Panc1 (cell line): ENCODE data around the gene ASTN2. TPM values are rescaled to one million over a fixed set of nuclear protein-coding genes. Genes with fewer than 3 reads are reported as not detected.

ENCODE experiments used
- ATAC-seq: fragments of 200-7000 bp; cut with Tn5 transposase; 2 replicates; pipeline ENCODE4 v1.9.1; 2020; ENCODE audit warnings: mild to moderate bottlenecking, moderate library complexity
- BruUV-seq: library from RNA; stranded (reverse); fragments of 400-500 nt; replicated peaks from 2 replicates; lab custom pipeline; 2021; lab: Mats Ljungman, UMichigan
- CTCF ChIA-PET: fragments of 300-600 bp; sonication (Branson Sonifier 250); formaldehyde crosslinking; loops from one replicate; lab custom pipeline; 2022; ENCODE audit warnings: antibody characterized with exemption; lab: Charles Lee
- POLR2A ChIA-PET: fragments of 300-600 bp; sonication (Branson Sonifier 250); formaldehyde crosslinking; loops from one replicate; lab custom pipeline; 2022; ENCODE audit warnings: antibody characterized with exemption; lab: Charles Lee
- DNase-seq: peaks from one replicate; pipeline ENCODE4 v3.0.0-alpha.2; 2010; ENCODE audit warnings: low read depth, low spot score
- H3K27ac ChIP-seq: 2 replicates; pipeline ENCODE4 v1.5.1; 2011; ENCODE audit warnings: mild to moderate bottlenecking, low read length, inconsistent platforms
- H3K27me3 ChIP-seq: fragments of 200-500 bp; sonication (Bioruptor generic); 2 replicates; pipeline ENCODE4 v1.6.0; 2014; ENCODE audit warnings: low read length, inconsistent platforms; ENCODE audit not compliant: control insufficient read depth, insufficient read depth
- H3K36me3 ChIP-seq: fragments of 200-500 bp; sonication (Bioruptor generic); 2 replicates; pipeline ENCODE4 v1.5.1; 2014; ENCODE audit warnings: inconsistent platforms, mild to moderate bottlenecking, low read length, moderate library complexity; ENCODE audit not compliant: control insufficient read depth, insufficient read depth
- H3K4me1 ChIP-seq: 2 replicates; pipeline ENCODE4 v1.5.1; 2011; ENCODE audit warnings: inconsistent platforms, mild to moderate bottlenecking, low read length, moderate library complexity; ENCODE audit not compliant: control insufficient read depth, insufficient read depth
- H3K4me3 ChIP-seq, 2 experiments: 2 replicates each; pipeline ENCODE4 v1.5.1; 2011 to 2012; ENCODE audit warnings: low read depth in 2 of 2, low read length in 2 of 2, mild to moderate bottlenecking in 2 of 2, inconsistent platforms in 1 of 2, moderate library complexity in 1 of 2
- H3K9me3 ChIP-seq: fragments of 200-500 bp; sonication (Bioruptor generic); 2 replicates; pipeline ENCODE4 v1.5.1; 2014; ENCODE audit warnings: low read depth, mild to moderate bottlenecking, inconsistent platforms, low read length, moderate library complexity; ENCODE audit not compliant: control insufficient read depth, insufficient read depth
- POLR2AphosphoS5 ChIP-seq: IDR thresholded peaks from 2 replicates; pipeline ENCODE4 v1.6.1; 2012; ENCODE audit warnings: mild to moderate bottlenecking, low read depth, low read length, moderate library complexity
- SIN3A ChIP-seq: IDR thresholded peaks from 2 replicates; pipeline ENCODE4 v1.6.1; 2012; ENCODE audit warnings: low read depth, mild to moderate bottlenecking, low read length, moderate library complexity, borderline replicate concordance; ENCODE audit not compliant: insufficient read depth
- TCF7L2 ChIP-seq: IDR thresholded peaks from 2 replicates; pipeline ENCODE4 v1.6.1; 2011; ENCODE audit warnings: mild to moderate bottlenecking, low read depth, low read length, inconsistent platforms
- in situ Hi-C: cut with HindIII; loops from 2 replicates; pipeline ENCODE4 v1.10.0; 2016; ENCODE audit warnings: low sequenced_read_pairs, low pct_unique_long_range_greater_than_20kb
- intact Hi-C: fragments of 100-400 bp; cut with micrococcal nuclease; formaldehyde crosslinking; loops from one replicate; pipeline ENCODE4 v1.10.0; 2022; ENCODE audit not compliant: unreplicated experiment
- total RNA-seq: library from RNA; stranded (reverse); gene quantifications from one replicate; pipeline ENCODE4 v1.2.1, GENCODE V29; 2021; ENCODE audit not compliant: unreplicated experiment
- TF ChIP-seq, protein P1 (sequence below), 2 experiments: IDR thresholded peaks; 2 replicates each; pipeline ENCODE4 v1.6.1; 2011 to 2012; ENCODE audit warnings: low read depth in 2 of 2, control low read depth in 1 of 2, low read length in 1 of 2, mild to moderate bottlenecking in 1 of 2, moderate library complexity in 1 of 2; ENCODE audit not compliant: insufficient read depth in 1 of 2
- TF ChIP-seq, protein P2 (sequence below): fragments of 450-650 bp; IDR thresholded peaks from 2 replicates; pipeline ENCODE4 v1.5.1; 2017; ENCODE audit warnings: mild to moderate bottlenecking

ASTN2 gene
- total RNA-seq, 1 experiment from 2014 or later, result 3.9 TPM

DNA sequence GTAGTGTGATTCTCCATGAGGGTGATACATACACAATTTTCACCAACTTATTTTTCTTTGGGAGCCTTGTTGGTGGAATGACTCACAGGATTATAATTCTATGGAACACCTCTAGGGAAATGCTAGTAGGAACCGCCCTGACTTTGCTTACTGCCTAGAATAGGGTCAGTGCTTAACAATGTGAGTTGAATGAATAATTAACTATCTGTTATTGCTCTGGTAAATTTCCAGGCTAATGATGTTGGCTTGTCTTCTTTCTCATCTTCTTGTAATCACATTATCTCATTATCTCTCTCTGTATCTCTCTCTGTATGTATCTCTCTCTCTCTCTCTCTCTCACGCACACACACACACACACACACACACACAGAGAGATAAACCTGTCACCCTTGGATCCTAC, 436.7 kb downstream of the ASTN2 start:
- POLR2A ChIA-PET, result no interaction called here
- Histone ChIP-seq H3K36me3 (no peaks in the 10 kb centered on the region), H3K9me3 (no peaks in the 10 kb centered on the region), H3K4me3 (no peak overlapping the region), H3K27ac (no peak overlapping the region), H3K27me3 (no peaks in the 10 kb centered on the region), H3K4me1 (no peaks in the 10 kb centered on the region)
- BruUV-seq, result no TSS peak
- TF ChIP-seq, protein P1, sequence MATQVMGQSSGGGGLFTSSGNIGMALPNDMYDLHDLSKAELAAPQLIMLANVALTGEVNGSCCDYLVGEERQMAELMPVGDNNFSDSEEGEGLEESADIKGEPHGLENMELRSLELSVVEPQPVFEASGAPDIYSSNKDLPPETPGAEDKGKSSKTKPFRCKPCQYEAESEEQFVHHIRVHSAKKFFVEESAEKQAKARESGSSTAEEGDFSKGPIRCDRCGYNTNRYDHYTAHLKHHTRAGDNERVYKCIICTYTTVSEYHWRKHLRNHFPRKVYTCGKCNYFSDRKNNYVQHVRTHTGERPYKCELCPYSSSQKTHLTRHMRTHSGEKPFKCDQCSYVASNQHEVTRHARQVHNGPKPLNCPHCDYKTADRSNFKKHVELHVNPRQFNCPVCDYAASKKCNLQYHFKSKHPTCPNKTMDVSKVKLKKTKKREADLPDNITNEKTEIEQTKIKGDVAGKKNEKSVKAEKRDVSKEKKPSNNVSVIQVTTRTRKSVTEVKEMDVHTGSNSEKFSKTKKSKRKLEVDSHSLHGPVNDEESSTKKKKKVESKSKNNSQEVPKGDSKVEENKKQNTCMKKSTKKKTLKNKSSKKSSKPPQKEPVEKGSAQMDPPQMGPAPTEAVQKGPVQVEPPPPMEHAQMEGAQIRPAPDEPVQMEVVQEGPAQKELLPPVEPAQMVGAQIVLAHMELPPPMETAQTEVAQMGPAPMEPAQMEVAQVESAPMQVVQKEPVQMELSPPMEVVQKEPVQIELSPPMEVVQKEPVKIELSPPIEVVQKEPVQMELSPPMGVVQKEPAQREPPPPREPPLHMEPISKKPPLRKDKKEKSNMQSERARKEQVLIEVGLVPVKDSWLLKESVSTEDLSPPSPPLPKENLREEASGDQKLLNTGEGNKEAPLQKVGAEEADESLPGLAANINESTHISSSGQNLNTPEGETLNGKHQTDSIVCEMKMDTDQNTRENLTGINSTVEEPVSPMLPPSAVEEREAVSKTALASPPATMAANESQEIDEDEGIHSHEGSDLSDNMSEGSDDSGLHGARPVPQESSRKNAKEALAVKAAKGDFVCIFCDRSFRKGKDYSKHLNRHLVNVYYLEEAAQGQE (IDR thresholded peaks at IDR 0.05; ENCODE audit: insufficient read depth in 1 of 2, low read depth in 2 of 2, low read length in 1 of 2), result no peak
- no peak for TF ChIP-seq TCF7L2
- TF ChIP-seq POLR2AphosphoS5, result no peak
- TF ChIP-seq SIN3A, result no peak
- TF ChIP-seq, protein P2, sequence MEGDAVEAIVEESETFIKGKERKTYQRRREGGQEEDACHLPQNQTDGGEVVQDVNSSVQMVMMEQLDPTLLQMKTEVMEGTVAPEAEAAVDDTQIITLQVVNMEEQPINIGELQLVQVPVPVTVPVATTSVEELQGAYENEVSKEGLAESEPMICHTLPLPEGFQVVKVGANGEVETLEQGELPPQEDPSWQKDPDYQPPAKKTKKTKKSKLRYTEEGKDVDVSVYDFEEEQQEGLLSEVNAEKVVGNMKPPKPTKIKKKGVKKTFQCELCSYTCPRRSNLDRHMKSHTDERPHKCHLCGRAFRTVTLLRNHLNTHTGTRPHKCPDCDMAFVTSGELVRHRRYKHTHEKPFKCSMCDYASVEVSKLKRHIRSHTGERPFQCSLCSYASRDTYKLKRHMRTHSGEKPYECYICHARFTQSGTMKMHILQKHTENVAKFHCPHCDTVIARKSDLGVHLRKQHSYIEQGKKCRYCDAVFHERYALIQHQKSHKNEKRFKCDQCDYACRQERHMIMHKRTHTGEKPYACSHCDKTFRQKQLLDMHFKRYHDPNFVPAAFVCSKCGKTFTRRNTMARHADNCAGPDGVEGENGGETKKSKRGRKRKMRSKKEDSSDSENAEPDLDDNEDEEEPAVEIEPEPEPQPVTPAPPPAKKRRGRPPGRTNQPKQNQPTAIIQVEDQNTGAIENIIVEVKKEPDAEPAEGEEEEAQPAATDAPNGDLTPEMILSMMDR, result no peak
- intact Hi-C loops (no loop called here), in situ Hi-C loops (no loop called here)
- DNase-seq, result no peak
- CTCF ChIA-PET, result interaction anchor here (0.7 kb wide), 1 partner anchor 485 kb away, joined by 6 read pairs; no protein-coding TSS in a partner anchor
- ATAC-seq, result no peak

DNA sequence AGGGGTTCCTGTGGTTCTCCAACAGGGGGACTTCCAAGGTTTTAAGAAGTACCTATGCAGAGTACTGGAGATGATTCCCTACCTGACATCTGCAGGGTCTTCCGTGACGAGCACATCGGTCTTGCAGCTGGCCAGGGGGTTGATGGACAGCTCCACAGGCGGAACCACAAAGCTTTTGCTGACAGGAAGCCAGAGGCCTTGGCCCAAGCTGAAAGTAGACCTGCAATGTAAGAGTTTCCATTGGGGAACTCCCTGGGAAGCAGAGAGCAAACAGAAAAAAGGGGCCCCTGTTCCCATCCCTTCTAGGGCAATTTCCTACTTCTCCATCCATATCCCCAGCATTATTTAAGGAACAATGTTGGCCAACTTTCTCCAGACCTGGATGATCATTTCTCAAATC, 439.7 kb downstream of the ASTN2 start:
- H3K4me3 ChIP-seq, result no peak overlapping the region
- intact Hi-C loops (no loop called here), in situ Hi-C loops (no loop called here)
- ChIA-PET CTCF (no interaction called here), POLR2A (no interaction called here)
- TF ChIP-seq SIN3A, result no peak
- TF ChIP-seq, protein P1 (IDR thresholded peaks at IDR 0.05; ENCODE audit: insufficient read depth in 1 of 2, low read depth in 2 of 2, low read length in 1 of 2), result no peak
- TF ChIP-seq, protein P2, result no peak
- no peak for TF ChIP-seq POLR2AphosphoS5
- no peak for TF ChIP-seq TCF7L2
- no peak for DNase-seq
- no peaks in the 10 kb centered on the region for H3K27me3 ChIP-seq
- no TSS peak for BruUV-seq
- H3K4me1 ChIP-seq, result no peaks in the 10 kb centered on the region
- no peaks in the 10 kb centered on the region for H3K36me3 ChIP-seq
- no peaks in the 10 kb centered on the region for H3K9me3 ChIP-seq
- H3K27ac ChIP-seq, result no peak overlapping the region
- no peak for ATAC-seq
